Immature natural killer cell (primary cell): ENCODE measurements around the gene CD82. TPM values are rescaled to one million over a fixed set of nuclear protein-coding genes. Genes with fewer than 3 reads are reported as not detected.

Experiments used
- DNase-seq, 3 donors: peaks; one replicate each; pipeline ENCODE4 v3.0.0; 2022; ENCODE audit warnings: mixed read lengths in 1 of 3
- H3K27ac Mint-ChIP-seq, 6 donors: one replicate each; pipeline ENCODE4 v1.8.0; 2020; ENCODE audit warnings: mixed read lengths in 6 of 6, mild to moderate bottlenecking in 5 of 6, inconsistent platforms in 4 of 6, moderate library complexity in 3 of 6
- H3K27me3 Mint-ChIP-seq, 3 donors: one replicate each; pipeline ENCODE4 v1.8.0; 2020 to 2021; ENCODE audit warnings: low read depth in 3 of 3, mild to moderate bottlenecking in 3 of 3, mixed read lengths in 3 of 3, moderate library complexity in 3 of 3, inconsistent platforms in 1 of 3
- H3K36me3 Mint-ChIP-seq, 3 donors: one replicate each; pipeline ENCODE4 v1.8.0; 2020; ENCODE audit warnings: mixed read lengths in 3 of 3, inconsistent platforms in 2 of 3, mild to moderate bottlenecking in 2 of 3
- H3K4me1 Mint-ChIP-seq, 2 donors: one replicate each; pipeline ENCODE4 v1.8.0; 2020; ENCODE audit warnings: inconsistent platforms in 2 of 2, mild to moderate bottlenecking in 2 of 2, mixed read lengths in 2 of 2, moderate library complexity in 1 of 2
- H3K4me3 Mint-ChIP-seq, 5 donors: one replicate each; pipeline ENCODE4 v1.8.0; 2020; ENCODE audit warnings: mild to moderate bottlenecking in 5 of 5, mixed read lengths in 5 of 5, inconsistent platforms in 3 of 5, moderate library complexity in 3 of 5
- H3K9me3 Mint-ChIP-seq, 6 donors: one replicate each; pipeline ENCODE4 v1.8.0; 2020; ENCODE audit warnings: mild to moderate bottlenecking in 6 of 6, mixed read lengths in 6 of 6, inconsistent platforms in 4 of 6, moderate library complexity in 3 of 6
- polyA plus RNA-seq, 3 donors: library from polyadenylated mRNA; unstranded; fragments of 300-500 nt; fragmentation: Illumina TruSeq; gene quantifications; one replicate each; pipeline ENCODE4 v1.2.3, GENCODE V29; 2021

CD82 gene
- polyA plus RNA-seq, 3 donors from 2014 or later = 9.7 to 15.7 (median 10.7) TPM

- Mint-ChIP-seq H3K36me3 (no peaks in the 10 kb centered on the region), H3K27me3 (peaks cover 0 to 2% (median under 1%) of the 10 kb centered on the region in 3 donors), H3K9me3 (no peaks in the 10 kb centered on the region), H3K4me3 (no peak overlapping the region), H3K27ac (no peak overlapping the region), H3K4me1 (peaks cover 2 to 9% of the 10 kb centered on the region in 2 donors)
- DNase-seq = no peak
Observed at GRCh38 chr11:44598831-44599230, 33.4 kb downstream of the CD82 start.

GRCh38 chr11:44600261-44600660, 34.8 kb downstream of the CD82 start:
- Mint-ChIP-seq H3K36me3 (no peaks in the 10 kb centered on the region), H3K4me3 (no peak overlapping the region), H3K27ac (no peak overlapping the region), H3K9me3 (no peaks in the 10 kb centered on the region), H3K4me1 (peaks cover 2 to 9% of the 10 kb centered on the region in 2 donors), H3K27me3 (peaks cover 0 to 2% (median 2%) of the 10 kb centered on the region in 3 donors)
- DNase-seq = no peak

GRCh38 chr11:44600839-44601383, 35.4 kb downstream of the CD82 start:
- Mint-ChIP-seq H3K27ac (no peak overlapping the region), H3K4me3 (no peak overlapping the region)

GRCh38 chr11:44601471-44602370, 36.3 kb downstream of the CD82 start:
- H3K36me3 Mint-ChIP-seq = no peaks in the 10 kb centered on the region
- peaks cover 0 to 2% (median 2%) of the 10 kb centered on the region in 3 donors for H3K27me3 Mint-ChIP-seq
- DNase-seq = no peak
- H3K4me3 Mint-ChIP-seq = no peak overlapping the region
- H3K9me3 Mint-ChIP-seq = no peaks in the 10 kb centered on the region
- H3K4me1 Mint-ChIP-seq = peaks cover 2 to 6% of the 10 kb centered on the region in 2 donors
- no peak overlapping the region for H3K27ac Mint-ChIP-seq

More at GRCh38 chr11:44600839-44601383, 35.4 kb downstream of the CD82 start:
- H3K4me1 Mint-ChIP-seq = peaks cover 2 to 9% of the 10 kb centered on the region in 2 donors
- no peak for DNase-seq
- H3K9me3 Mint-ChIP-seq = no peaks in the 10 kb centered on the region
- H3K27me3 Mint-ChIP-seq = peaks cover 0 to 2% (median 2%) of the 10 kb centered on the region in 3 donors
- H3K36me3 Mint-ChIP-seq = no peaks in the 10 kb centered on the region

- Mint-ChIP-seq H3K36me3 (no peaks in the 10 kb centered on the region), H3K27me3 (peaks cover 1 to 2% (median 2%) of the 10 kb centered on the region in 3 donors), H3K4me1 (no peaks in the 10 kb centered on the region), H3K4me3 (no peak overlapping the region), H3K9me3 (no peaks in the 10 kb centered on the region), H3K27ac (no peak overlapping the region)
- DNase-seq = no peak
Observed at GRCh38 chr11:44602891-44603310, 37.4 kb downstream of the CD82 start.

GRCh38 chr11:44604171-44604581, 38.7 kb downstream of the CD82 start:
- no peak for DNase-seq
- no peaks in the 10 kb centered on the region for H3K9me3 Mint-ChIP-seq
- H3K36me3 Mint-ChIP-seq = no peaks in the 10 kb centered on the region
- H3K27me3 Mint-ChIP-seq = peaks cover 1 to 2% (median 2%) of the 10 kb centered on the region in 3 donors
- H3K27ac Mint-ChIP-seq = no peak overlapping the region
- peaks cover 4 to 10% of the 10 kb centered on the region in 2 donors for H3K4me1 Mint-ChIP-seq
- no peak overlapping the region for H3K4me3 Mint-ChIP-seq

GRCh38 chr11:44605068-44605708, 39.7 kb downstream of the CD82 start:
- Mint-ChIP-seq H3K4me1 (peaks cover 14 to 21% of the 10 kb centered on the region in 2 donors), H3K4me3 (no peak overlapping the region), H3K9me3 (no peaks in the 10 kb centered on the region), H3K36me3 (no peaks in the 10 kb centered on the region), H3K27ac (no peak overlapping the region), H3K27me3 (peaks cover 1 to 2% (median 2%) of the 10 kb centered on the region in 3 donors)
- no peak for DNase-seq

- Mint-ChIP-seq H3K27ac (no peak overlapping the region), H3K4me1 (peaks cover 14 to 26% of the 10 kb centered on the region in 2 donors), H3K9me3 (no peaks in the 10 kb centered on the region), H3K27me3 (peaks cover 1 to 3% (median 2%) of the 10 kb centered on the region in 3 donors), H3K4me3 (no peak overlapping the region), H3K36me3 (no peaks in the 10 kb centered on the region)
- no peak for DNase-seq
Observed at GRCh38 chr11:44605965-44606364, 40.5 kb downstream of the CD82 start.

GRCh38 chr11:44606472-44606871, 41.0 kb downstream of the CD82 start:
- Mint-ChIP-seq H3K4me1 (peaks cover 16 to 31% of the 10 kb centered on the region in 2 donors), H3K4me3 (no peak overlapping the region), H3K9me3 (no peaks in the 10 kb centered on the region), H3K36me3 (no peaks in the 10 kb centered on the region), H3K27ac (no peak overlapping the region), H3K27me3 (peaks cover 0 to 3% (median 1%) of the 10 kb centered on the region in 3 donors)
- DNase-seq = no peak

- no peak overlapping the region for H3K4me3 Mint-ChIP-seq
- peak overlapping the region in 2 of 6 donors; percentile 48 to 64 for H3K27ac Mint-ChIP-seq
- H3K36me3 Mint-ChIP-seq = no peaks in the 10 kb centered on the region
- H3K4me1 Mint-ChIP-seq = peaks cover 20 to 41% of the 10 kb centered on the region in 2 donors
- no peak for DNase-seq
- H3K27me3 Mint-ChIP-seq = peaks cover 0 to 3% (median 1%) of the 10 kb centered on the region in 3 donors
- H3K9me3 Mint-ChIP-seq = no peaks in the 10 kb centered on the region
Observed at GRCh38 chr11:44607319-44607962, 42.0 kb downstream of the CD82 start.

GRCh38 chr11:44607987-44608386, 42.5 kb downstream of the CD82 start:
- peak overlapping the region in 3 of 6 donors; percentile 16 to 72 (median 64) for H3K27ac Mint-ChIP-seq
- H3K4me3 Mint-ChIP-seq = no peak overlapping the region
- peaks cover 20 to 42% of the 10 kb centered on the region in 2 donors for H3K4me1 Mint-ChIP-seq
- H3K36me3 Mint-ChIP-seq = no peaks in the 10 kb centered on the region
- peaks cover 0 to 3% (median 1%) of the 10 kb centered on the region in 3 donors for H3K27me3 Mint-ChIP-seq
- H3K9me3 Mint-ChIP-seq = no peaks in the 10 kb centered on the region
- DNase-seq = no peak

- Mint-ChIP-seq H3K27me3 (peaks cover 0 to 3% (median 1%) of the 10 kb centered on the region in 3 donors), H3K9me3 (no peaks in the 10 kb centered on the region), H3K36me3 (no peaks in the 10 kb centered on the region), H3K4me3 (peak overlapping the region in 1 of 5 donors; percentile 33), H3K27ac (peak overlapping the region in 4 of 6 donors; percentile 30 to 78 (median 54)), H3K4me1 (peaks cover 20 to 42% of the 10 kb centered on the region in 2 donors)
- DNase-seq = no peak
Observed at GRCh38 chr11:44608651-44608990, 43.2 kb downstream of the CD82 start.

GRCh38 chr11:44608991-44609782, 43.7 kb downstream of the CD82 start:
- Mint-ChIP-seq H3K9me3 (no peaks in the 10 kb centered on the region), H3K4me1 (peaks cover 20 to 42% of the 10 kb centered on the region in 2 donors), H3K4me3 (peak overlapping the region; percentile 11 to 48 (median 30)), H3K27ac (peak overlapping the region; percentile 56 to 86 (median 76)), H3K27me3 (peaks cover 0 to 5% (median 1%) of the 10 kb centered on the region in 3 donors), H3K36me3 (no peaks in the 10 kb centered on the region)
- peak; percentile 17 to 42 (median 39) for DNase-seq
